Right ventricle myocardium superior (tissue), 1 donor: ENCODE measurements around the gene SPINK6. TPM values are rescaled to one million over a fixed set of nuclear protein-coding genes. Genes with fewer than 3 reads are reported as not detected.

Source experiments
- ATAC-seq: fragments of 200-7000 bp; cut with Tn5 transposase; one replicate; pipeline ENCODE4 v1.9.1; 2020; ENCODE audit warnings: mild to moderate bottlenecking; ENCODE audit not compliant: poor library complexity
- DNase-seq: peaks from one replicate; pipeline ENCODE4 v3.0.0-alpha.2; 2020
- intact Hi-C: fragments of 100-400 bp; cut with DNase I; formaldehyde crosslinking; loops from one replicate; pipeline ENCODE4 v1.11.2; 2022
- total RNA-seq: library from RNA; stranded (reverse); fragmentation: NEBNext Ultra II Directional; extraction: Animal tissue kit (Norgen Biotek cat#: 25700); gene quantifications from one replicate; pipeline ENCODE4 v1.2.1, GENCODE V29; 2021
- donor health status: DM: no; HTN: yes; CAD: no; lungs with severe emphysema.

The SPINK6 gene
- total RNA-seq, 1 donor from 2014 or later, result not detected

GRCh38 chr5:148209151-148209770, 6.4 kb downstream of the SPINK6 start:
- ATAC-seq (no peak), DNase-seq (no peak)
- intact Hi-C loops, result no loop called here

DNA sequence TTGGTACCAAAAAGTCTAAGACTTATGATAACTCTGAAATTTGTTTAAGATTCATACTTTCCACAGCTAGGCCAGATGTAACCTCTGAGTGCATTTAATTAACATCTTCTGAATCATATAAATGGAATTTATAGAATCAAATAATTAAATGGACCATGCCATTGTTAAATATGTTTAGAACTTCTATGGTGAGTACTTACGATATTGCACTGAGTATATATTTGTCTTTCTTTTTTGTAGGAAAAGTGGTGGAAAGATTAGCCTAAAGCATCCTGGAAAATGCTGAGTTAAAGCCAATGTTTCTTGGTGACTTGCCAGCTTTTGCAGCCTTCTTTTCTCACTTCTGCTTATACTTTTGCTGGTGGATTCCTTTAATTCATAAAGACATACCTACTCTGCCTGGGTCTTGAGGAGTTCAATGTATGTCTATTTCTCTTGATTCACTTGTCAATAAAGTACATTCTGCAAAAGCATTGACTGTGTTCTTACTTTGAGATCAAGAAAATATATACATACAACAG, 11.9 kb downstream of the SPINK6 start:
- DNase-seq (no peak), ATAC-seq (no peak)
- intact Hi-C loops, result no loop called here

DNA sequence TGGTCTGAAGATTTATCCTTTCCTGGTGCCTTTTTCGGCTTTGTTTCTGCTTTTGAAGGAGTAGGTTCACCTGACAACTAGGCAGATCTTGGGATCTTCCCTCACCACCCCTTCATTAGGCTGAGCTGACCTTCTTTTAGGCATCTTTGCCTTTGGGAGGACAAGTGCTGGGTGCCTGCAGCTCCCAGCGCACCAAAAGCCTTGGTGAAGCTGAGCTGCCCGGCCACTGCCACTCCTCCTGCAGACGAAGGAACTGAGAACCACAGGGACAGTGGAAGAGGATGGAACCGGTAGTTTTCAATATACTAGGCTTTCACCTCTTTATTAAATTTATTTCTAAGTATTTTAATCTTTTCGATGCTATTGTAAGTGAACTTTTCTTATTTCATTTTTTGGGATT, 18.7 kb downstream of the SPINK6 start:
- DNase-seq (no peak), ATAC-seq (no peak)
- intact Hi-C loops, result no loop called here

- no peak for ATAC-seq
- no peak for DNase-seq
- intact Hi-C loops, result no loop called here
Measured at GRCh38 chr5:148224117-148224742, 21.4 kb downstream of the SPINK6 start.

GRCh38 chr5:148228392-148228984, 25.6 kb downstream of the SPINK6 start:
- DNase-seq (no peak), ATAC-seq (no peak)
- intact Hi-C loops, result no loop called here

DNA sequence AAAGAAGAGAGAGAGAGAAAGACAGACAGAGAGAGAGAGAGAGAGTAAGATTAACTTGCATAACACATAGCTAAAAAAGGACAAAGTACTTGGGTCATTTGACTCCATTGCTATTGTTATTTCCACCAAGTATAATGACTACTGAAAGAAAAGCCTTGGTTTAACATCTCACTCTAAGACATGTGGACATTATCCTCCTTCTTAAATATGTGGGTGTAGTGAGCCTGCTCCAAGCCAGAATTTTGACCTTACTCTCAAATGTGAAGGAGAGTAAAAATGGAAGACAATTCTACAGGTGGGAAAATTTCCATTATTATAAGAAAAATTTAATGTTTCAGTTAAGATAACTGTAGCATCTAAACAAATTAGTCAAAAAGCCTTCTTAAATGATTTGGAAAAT, 27.0 kb downstream of the SPINK6 start:
- intact Hi-C loops, result no loop called here
- no peak for ATAC-seq
- DNase-seq, result no peak

DNA sequence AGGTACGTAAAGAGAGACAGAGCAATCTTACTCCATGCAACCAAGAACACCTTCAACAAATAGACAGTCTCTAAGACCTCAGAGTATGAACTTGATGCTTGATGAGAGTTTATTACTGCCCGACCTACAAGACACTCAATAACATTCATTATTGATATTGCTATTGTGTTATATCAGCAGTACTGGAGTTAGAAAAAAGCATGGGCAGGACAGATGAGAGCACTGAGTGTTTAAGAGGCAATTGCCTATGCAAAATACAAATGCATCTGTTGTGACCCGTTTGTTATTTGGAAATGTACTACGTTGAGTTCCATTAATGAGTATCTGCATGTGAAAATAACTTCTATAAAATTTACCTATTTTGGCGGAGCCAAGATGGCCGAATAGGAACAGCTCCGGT, 27.4 kb downstream of the SPINK6 start:
- intact Hi-C loops, result no loop called here
- no peak for DNase-seq
- ATAC-seq, result no peak

- no peak for ATAC-seq
- intact Hi-C loops, result no loop called here
- DNase-seq, result no peak
Measured at GRCh38 chr5:148237785-148238417, 35.1 kb downstream of the SPINK6 start.

DNA sequence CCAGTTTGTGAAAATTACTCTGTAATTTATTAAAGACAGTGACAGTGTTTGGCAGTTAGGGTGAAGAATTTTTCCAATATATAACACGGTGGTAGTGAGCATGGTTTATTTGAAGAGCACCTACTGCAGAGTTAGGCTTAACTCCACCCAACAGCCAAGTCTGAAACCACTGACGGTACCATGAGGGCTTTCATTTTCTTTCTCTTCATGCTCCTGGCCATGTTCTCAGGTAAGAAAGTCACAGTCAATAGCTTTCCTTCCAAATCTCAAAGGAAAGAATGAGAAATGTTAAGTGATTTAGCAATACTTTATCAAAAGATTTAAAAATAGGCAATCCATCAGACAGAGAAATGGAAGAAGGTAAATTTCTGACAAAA, 35.6 kb downstream of the SPINK6 start, which contains the start of gene MARCOL:
MARCOL (plus strand) TSS at position 108 of the 377 bp plus-strand sequence; CDS start at position 181, 73 bp downstream.
- intact Hi-C loops, result no loop called here
- DNase-seq (no peak), ATAC-seq (no peak)

GRCh38 chr5:148248894-148249293, 46.1 kb downstream of the SPINK6 start:
- DNase-seq (no peak), ATAC-seq (no peak)
- intact Hi-C loops, result no loop called here

DNA sequence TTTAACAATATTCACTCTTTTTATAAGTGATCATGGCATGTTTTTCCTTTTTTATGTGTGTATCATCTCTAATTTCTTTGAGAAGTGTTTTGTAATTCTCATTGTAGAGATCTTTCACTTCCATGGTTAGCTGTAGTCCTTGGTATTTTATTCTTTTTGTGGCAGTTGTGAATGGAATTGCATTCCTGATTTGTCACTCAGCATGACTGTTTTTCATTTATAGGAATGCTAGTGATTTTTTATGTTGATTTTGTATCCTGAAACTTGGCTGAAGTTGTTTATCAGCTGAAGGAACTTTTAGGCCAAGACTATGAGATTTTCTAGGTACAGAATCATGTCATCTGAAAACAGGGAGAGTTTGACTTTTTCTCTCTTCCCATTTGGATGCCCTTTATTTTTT, 52.6 kb downstream of the SPINK6 start:
- intact Hi-C loops, result no loop called here
- no peak for DNase-seq
- no peak for ATAC-seq

DNA sequence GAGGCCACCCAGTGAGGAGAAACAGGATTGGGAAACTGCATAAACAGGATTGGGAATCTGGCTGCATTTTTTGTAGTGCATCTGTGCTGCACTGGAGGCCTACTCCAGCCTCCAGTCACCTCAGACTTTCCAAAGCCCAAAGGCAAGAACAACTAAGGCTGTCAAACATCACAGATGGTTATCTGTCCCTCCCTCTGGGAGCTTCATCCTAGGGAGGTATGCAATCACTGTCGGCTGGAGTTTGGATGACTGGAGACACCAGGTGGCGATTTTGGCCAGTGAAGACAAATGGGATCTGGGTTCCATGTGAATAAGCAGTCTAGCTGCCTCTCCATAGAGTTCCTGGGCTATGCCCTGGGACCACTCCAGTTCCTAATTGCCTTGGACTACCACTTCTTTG, 56.4 kb downstream of the SPINK6 start:
- ATAC-seq (no peak), DNase-seq (no peak)
- intact Hi-C loops, result no loop called here

DNA sequence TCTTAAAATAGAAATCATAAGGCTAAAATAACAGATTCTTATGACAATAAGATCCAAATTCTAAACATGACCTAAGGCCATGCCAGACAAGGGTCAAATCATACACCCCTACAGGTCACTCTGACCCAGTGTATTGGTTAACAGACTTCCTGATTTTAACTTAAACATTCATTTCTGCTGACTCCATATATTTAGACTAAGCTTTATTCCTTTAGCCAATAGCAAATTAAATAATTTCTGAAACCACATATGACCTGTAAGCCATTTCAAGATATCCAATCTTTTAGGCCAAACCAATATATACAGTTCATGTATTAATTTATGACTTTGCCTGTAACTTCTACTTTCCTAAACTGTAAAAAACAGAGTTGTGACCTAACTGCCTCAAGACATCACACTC, 58.4 kb downstream of the SPINK6 start:
- no peak for ATAC-seq

More for the DNA sequence above, 58.4 kb downstream of the SPINK6 start:
- intact Hi-C loops, result no loop called here
- no peak for DNase-seq

Other genes with a start within 250 kb of the SPINK6 start
- gene SPINK5, start 139.1 kb upstream of the SPINK6 start, total RNA-seq, result 0.35 TPM
- gene SPINK14, start 34.5 kb upstream of the SPINK6 start, total RNA-seq, result not detected
- gene MARCOL, start 35.5 kb downstream of the SPINK6 start, total RNA-seq, result not detected
- not detected for gene SPINK13, start 65.8 kb downstream of the SPINK6 start, total RNA-seq
- gene SPINK7, start 109.4 kb downstream of the SPINK6 start, total RNA-seq, result not detected
- gene SPINK9, start 132.5 kb downstream of the SPINK6 start, total RNA-seq, result not detected
- 28.9 TPM for gene FBXO38, start 180.9 kb downstream of the SPINK6 start, total RNA-seq